ENCODE data around the gene MOCS2.

The MOCS2 gene

GRCh38 chr5:53087171-53087570 is 22.4 kb downstream of the MOCS2 start:
- Mint-ChIP-seq H3K27me3 (no peaks in the 10 kb centered on the region), H3K4me3 (no peak overlapping the region), H3K4me1 (ENCODE audit: low read depth) (no peaks in the 10 kb centered on the region), H3K36me3 (ENCODE audit: low read depth) (no peaks in the 10 kb centered on the region), H3K27ac (no peak overlapping the region), H3K9me3 (no peaks in the 10 kb centered on the region)
- intact Hi-C loops (cut with micrococcal nuclease), result no loop called here

- Mint-ChIP-seq H3K27me3 (no peaks in the 10 kb centered on the region), H3K36me3 (ENCODE audit: low read depth) (no peaks in the 10 kb centered on the region), H3K4me1 (ENCODE audit: low read depth) (no peaks in the 10 kb centered on the region), H3K4me3 (no peak overlapping the region), H3K27ac (no peak overlapping the region), H3K9me3 (no peaks in the 10 kb centered on the region)
- intact Hi-C loops (cut with micrococcal nuclease), result no loop called here
Measured at GRCh38 chr5:53084546-53085255, 24.9 kb downstream of the MOCS2 start.

GRCh38 chr5:53083927-53084326 is 25.6 kb downstream of the MOCS2 start:
- Mint-ChIP-seq H3K4me3 (no peak overlapping the region), H3K27ac (no peak overlapping the region), H3K36me3 (ENCODE audit: low read depth) (no peaks in the 10 kb centered on the region), H3K27me3 (no peaks in the 10 kb centered on the region), H3K9me3 (no peaks in the 10 kb centered on the region), H3K4me1 (ENCODE audit: low read depth) (no peaks in the 10 kb centered on the region)
- intact Hi-C loops (cut with micrococcal nuclease), result no loop called here

GRCh38 chr5:53080271-53080670 is 29.3 kb downstream of the MOCS2 start:
- H3K4me1 Mint-ChIP-seq (ENCODE audit: low read depth), result no peaks in the 10 kb centered on the region
- no peak overlapping the region for H3K27ac Mint-ChIP-seq
- H3K9me3 Mint-ChIP-seq, result no peaks in the 10 kb centered on the region
- no peaks in the 10 kb centered on the region for H3K36me3 Mint-ChIP-seq (ENCODE audit: low read depth)
- H3K4me3 Mint-ChIP-seq, result no peak overlapping the region
- no peaks in the 10 kb centered on the region for H3K27me3 Mint-ChIP-seq
- intact Hi-C loops (cut with micrococcal nuclease), result no loop called here

GRCh38 chr5:53076014-53076583 is 33.5 kb downstream of the MOCS2 start:
- Mint-ChIP-seq H3K9me3 (no peaks in the 10 kb centered on the region), H3K36me3 (ENCODE audit: low read depth) (no peaks in the 10 kb centered on the region), H3K4me3 (no peak overlapping the region), H3K4me1 (ENCODE audit: low read depth) (no peaks in the 10 kb centered on the region), H3K27ac (no peak overlapping the region), H3K27me3 (no peaks in the 10 kb centered on the region)
- intact Hi-C loops (cut with micrococcal nuclease), result no loop called here

GRCh38 chr5:53073348-53073747 is 36.2 kb downstream of the MOCS2 start:
- no peaks in the 10 kb centered on the region for H3K4me1 Mint-ChIP-seq (ENCODE audit: low read depth)
- no peaks in the 10 kb centered on the region for H3K36me3 Mint-ChIP-seq (ENCODE audit: low read depth)
- no peak overlapping the region for H3K4me3 Mint-ChIP-seq
- intact Hi-C loops (cut with micrococcal nuclease), result no loop called here
- no peaks in the 10 kb centered on the region for H3K9me3 Mint-ChIP-seq
- H3K27me3 Mint-ChIP-seq, result no peaks in the 10 kb centered on the region
- no peak overlapping the region for H3K27ac Mint-ChIP-seq

- H3K4me3 Mint-ChIP-seq, result no peak overlapping the region
- intact Hi-C loops (cut with micrococcal nuclease), result no loop called here
- no peaks in the 10 kb centered on the region for H3K4me1 Mint-ChIP-seq (ENCODE audit: low read depth)
- no peaks in the 10 kb centered on the region for H3K9me3 Mint-ChIP-seq
- H3K27ac Mint-ChIP-seq, result no peak overlapping the region
- no peaks in the 10 kb centered on the region for H3K27me3 Mint-ChIP-seq
- no peaks in the 10 kb centered on the region for H3K36me3 Mint-ChIP-seq (ENCODE audit: low read depth)
Measured at GRCh38 chr5:53071738-53072137, 37.8 kb downstream of the MOCS2 start.

GRCh38 chr5:53071298-53071697 is 38.3 kb downstream of the MOCS2 start:
- Mint-ChIP-seq H3K27me3 (no peaks in the 10 kb centered on the region), H3K4me3 (no peak overlapping the region), H3K36me3 (ENCODE audit: low read depth) (no peaks in the 10 kb centered on the region), H3K27ac (no peak overlapping the region), H3K4me1 (ENCODE audit: low read depth) (no peaks in the 10 kb centered on the region), H3K9me3 (no peaks in the 10 kb centered on the region)
- intact Hi-C loops (cut with micrococcal nuclease), result no loop called here

- Mint-ChIP-seq H3K9me3 (no peaks in the 10 kb centered on the region), H3K4me3 (no peak overlapping the region), H3K4me1 (ENCODE audit: low read depth) (no peaks in the 10 kb centered on the region), H3K36me3 (ENCODE audit: low read depth) (no peaks in the 10 kb centered on the region), H3K27ac (no peak overlapping the region), H3K27me3 (no peaks in the 10 kb centered on the region)
- intact Hi-C loops (cut with micrococcal nuclease), result no loop called here
Measured at GRCh38 chr5:53069626-53070025, 39.9 kb downstream of the MOCS2 start.

GRCh38 chr5:53068291-53068836 is 41.2 kb downstream of the MOCS2 start:
- Mint-ChIP-seq H3K9me3 (no peaks in the 10 kb centered on the region), H3K27ac (no peak overlapping the region), H3K4me1 (ENCODE audit: low read depth) (no peaks in the 10 kb centered on the region), H3K27me3 (no peaks in the 10 kb centered on the region), H3K4me3 (no peak overlapping the region), H3K36me3 (ENCODE audit: low read depth) (no peaks in the 10 kb centered on the region)
- intact Hi-C loops (cut with micrococcal nuclease), result no loop called here

GRCh38 chr5:53067641-53068040 is 41.9 kb downstream of the MOCS2 start:
- Mint-ChIP-seq H3K27me3 (no peaks in the 10 kb centered on the region), H3K4me3 (no peak overlapping the region), H3K36me3 (ENCODE audit: low read depth) (no peaks in the 10 kb centered on the region), H3K9me3 (no peaks in the 10 kb centered on the region), H3K4me1 (ENCODE audit: low read depth) (no peaks in the 10 kb centered on the region), H3K27ac (no peak overlapping the region)
- intact Hi-C loops (cut with micrococcal nuclease), result no loop called here

- Mint-ChIP-seq H3K4me3 (no peak overlapping the region), H3K27me3 (no peaks in the 10 kb centered on the region), H3K36me3 (ENCODE audit: low read depth) (no peaks in the 10 kb centered on the region), H3K4me1 (ENCODE audit: low read depth) (no peaks in the 10 kb centered on the region), H3K27ac (no peak overlapping the region), H3K9me3 (no peaks in the 10 kb centered on the region)
- intact Hi-C loops (cut with micrococcal nuclease), result no loop called here
Measured at GRCh38 chr5:53066088-53066487, 43.5 kb downstream of the MOCS2 start.

GRCh38 chr5:53063791-53064190 is 45.8 kb downstream of the MOCS2 start:
- Mint-ChIP-seq H3K4me1 (ENCODE audit: low read depth) (no peaks in the 10 kb centered on the region), H3K9me3 (no peaks in the 10 kb centered on the region), H3K27me3 (no peaks in the 10 kb centered on the region), H3K27ac (no peak overlapping the region), H3K4me3 (no peak overlapping the region), H3K36me3 (ENCODE audit: low read depth) (no peaks in the 10 kb centered on the region)
- intact Hi-C loops (cut with micrococcal nuclease), result no loop called here

GRCh38 chr5:53063176-53063575 is 46.4 kb downstream of the MOCS2 start:
- Mint-ChIP-seq H3K4me1 (ENCODE audit: low read depth) (no peaks in the 10 kb centered on the region), H3K27me3 (no peaks in the 10 kb centered on the region), H3K4me3 (no peak overlapping the region), H3K9me3 (no peaks in the 10 kb centered on the region), H3K27ac (no peak overlapping the region), H3K36me3 (ENCODE audit: low read depth) (no peaks in the 10 kb centered on the region)
- intact Hi-C loops (cut with micrococcal nuclease), result no loop called here

- Mint-ChIP-seq H3K4me3 (no peak overlapping the region), H3K27me3 (no peaks in the 10 kb centered on the region), H3K27ac (no peak overlapping the region), H3K9me3 (no peaks in the 10 kb centered on the region), H3K36me3 (ENCODE audit: low read depth) (no peaks in the 10 kb centered on the region), H3K4me1 (ENCODE audit: low read depth) (no peaks in the 10 kb centered on the region)
- intact Hi-C loops (cut with micrococcal nuclease), result no loop called here
Measured at GRCh38 chr5:53059281-53059680, 50.3 kb downstream of the MOCS2 start.
